ENCODE results near the gene DNTT. TPM values are rescaled to one million over a fixed set of nuclear protein-coding genes. Genes with fewer than 3 reads are reported as not detected.

The DNTT gene
- total RNA-seq, 1 donor from 2014 or later: not detected

DNA sequence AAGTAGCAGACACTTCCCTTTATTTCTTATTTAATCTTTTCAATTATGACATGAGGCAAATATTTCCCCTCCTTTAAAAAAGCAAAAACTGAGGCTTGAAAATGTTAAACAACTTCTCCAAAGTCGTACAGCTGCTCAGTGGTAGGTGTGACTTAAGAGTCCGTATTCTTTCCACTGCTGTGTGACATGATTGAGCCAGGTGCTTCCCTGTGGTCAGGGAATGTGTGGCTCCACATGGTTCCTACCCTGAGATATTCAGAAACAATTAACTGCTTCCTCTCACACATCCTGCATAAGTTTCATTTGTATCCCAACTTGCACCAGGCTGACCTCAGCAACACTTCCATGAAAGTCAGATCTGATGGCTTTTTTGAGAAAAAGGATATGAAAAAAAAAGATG is 41.0 kb downstream of the DNTT start:
- DNase-seq: no peak

GRCh38 chr10:96346295-96346694 is 42.1 kb downstream of the DNTT start:
- no peak for DNase-seq

DNA sequence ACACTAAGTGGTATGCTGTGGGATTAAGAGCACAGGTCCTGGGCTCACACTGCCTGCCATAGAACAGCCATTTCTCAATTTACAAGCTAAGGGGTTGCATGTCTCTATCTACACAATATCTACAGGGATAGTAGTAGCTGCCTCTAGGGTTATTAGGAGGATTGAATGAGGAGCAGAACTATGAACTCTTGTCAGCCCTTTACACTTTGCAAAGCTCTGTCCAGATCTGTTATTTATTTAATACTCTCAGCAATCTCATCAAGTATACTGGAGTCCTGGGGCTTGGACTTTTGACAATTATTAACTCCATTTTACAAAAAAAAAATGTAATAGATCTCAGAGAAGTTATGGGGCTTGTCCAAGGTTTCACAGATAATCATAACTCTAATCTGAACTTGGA is 47.8 kb downstream of the DNTT start:
- no peak for DNase-seq

DNA sequence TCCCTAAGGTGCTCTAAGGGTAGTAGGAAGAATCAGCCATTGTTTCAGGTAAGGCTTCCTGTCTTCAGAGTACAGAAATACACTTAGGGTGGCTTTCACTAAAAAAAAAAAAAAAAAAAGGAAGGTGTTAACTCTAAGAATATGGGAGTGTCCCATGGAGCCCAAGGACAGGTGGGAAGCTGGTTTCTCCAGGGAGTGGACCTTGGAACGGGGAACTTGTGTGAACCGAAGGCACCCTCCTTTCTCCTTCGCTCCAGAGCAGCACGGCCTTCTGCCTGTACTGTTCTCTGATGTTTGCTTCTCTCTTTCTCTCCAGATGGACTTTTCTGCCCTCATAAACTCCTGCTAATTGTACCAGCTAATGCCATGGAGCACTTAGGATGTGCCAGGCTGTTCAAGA is 48.3 kb downstream of the DNTT start:
- DNase-seq: no peak

GRCh38 chr10:96357038-96357620 is 52.9 kb downstream of the DNTT start:
- DNase-seq: peak; percentile 30

DNA sequence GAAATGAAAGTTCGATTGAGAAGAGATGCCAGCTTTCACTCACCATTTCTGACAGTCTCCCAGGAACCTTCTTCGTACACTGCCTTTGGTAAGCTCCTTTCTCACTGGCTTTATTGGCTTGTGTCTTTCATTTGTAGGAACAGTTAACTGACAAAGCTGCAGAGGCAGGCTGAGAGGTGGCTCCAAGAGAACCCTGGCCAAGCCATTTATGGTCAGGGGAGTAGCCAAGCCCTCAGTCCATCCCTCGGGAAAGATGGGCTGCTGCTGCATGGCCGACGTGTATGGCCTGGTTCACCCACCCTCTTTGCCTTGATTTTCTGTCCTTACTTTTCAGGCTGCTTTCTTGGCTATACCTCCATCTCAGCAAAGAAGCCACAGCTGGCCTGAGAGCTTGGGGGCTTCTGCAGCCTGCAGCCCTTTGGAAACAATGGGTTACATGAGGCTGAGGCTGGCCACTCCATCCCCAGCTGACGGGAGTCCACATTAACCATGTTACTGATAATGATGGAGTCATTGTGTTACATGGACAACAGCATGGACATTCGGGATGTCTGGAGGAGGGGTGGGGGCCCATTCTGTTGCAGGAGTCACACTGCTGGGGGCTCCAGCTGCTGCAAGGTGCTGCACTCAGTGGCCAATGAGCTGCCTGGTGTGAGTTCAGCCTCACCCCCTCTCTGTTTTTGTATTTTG is 54.8 kb downstream of the DNTT start, which contains the start of gene OPALIN:
Gene OPALIN (minus strand): TSS at position 152 of the 690 bp plus-strand sequence. CDS start 106 bp downstream, at position 46.
- peak; percentile 25 for DNase-seq

- DNase-seq: no peak
Observed at GRCh38 chr10:96359616-96360015, 55.4 kb downstream of the DNTT start.

GRCh38 chr10:96360331-96360730 is 56.1 kb downstream of the DNTT start:
- no peak for DNase-seq

- no peak for DNase-seq
Observed at GRCh38 chr10:96360766-96361165, 56.5 kb downstream of the DNTT start.

DNA sequence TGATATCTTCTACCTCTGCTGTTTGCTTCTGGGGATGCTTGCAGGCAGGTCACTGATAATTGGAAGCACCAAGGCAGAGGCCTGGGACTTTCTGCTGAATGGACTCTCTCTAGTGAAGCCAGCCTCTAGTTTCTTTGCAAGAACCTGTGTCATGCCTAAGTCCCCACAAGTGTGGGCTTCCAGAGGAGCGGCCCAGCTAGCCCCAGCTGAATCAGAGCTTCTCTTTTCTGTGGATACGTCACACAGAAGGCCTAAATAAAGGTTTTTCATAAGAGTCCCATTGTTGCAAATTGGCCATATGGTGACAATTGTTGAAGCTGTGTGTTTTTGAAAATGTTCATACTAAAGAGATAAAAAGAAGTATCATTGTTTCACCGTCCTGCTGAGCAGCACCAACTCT is 61.3 kb downstream of the DNTT start:
- DNase-seq: no peak

DNA sequence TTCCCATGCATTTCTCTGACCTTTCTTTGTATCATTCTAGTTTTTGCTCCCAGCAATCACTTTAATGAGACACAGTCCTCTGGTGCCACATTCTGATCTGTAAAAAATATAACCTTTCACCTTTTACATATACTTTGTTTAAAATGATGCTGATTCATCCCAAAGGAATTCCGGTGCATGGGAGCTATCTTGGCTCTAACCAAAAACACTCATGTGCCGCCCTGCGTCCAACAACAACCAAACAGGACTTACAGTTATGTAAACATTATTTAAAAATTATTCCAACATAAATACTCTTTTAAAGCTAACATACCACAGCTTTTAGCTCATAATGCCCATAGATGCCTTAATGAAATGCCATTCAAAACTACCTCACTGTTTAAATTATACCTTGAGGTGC is 62.3 kb downstream of the DNTT start:
- no peak for DNase-seq

GRCh38 chr10:96367470-96367869 is 63.2 kb downstream of the DNTT start:
- DNase-seq: no peak

GRCh38 chr10:96368971-96369370 is 64.7 kb downstream of the DNTT start:
- no peak for DNase-seq

DNA sequence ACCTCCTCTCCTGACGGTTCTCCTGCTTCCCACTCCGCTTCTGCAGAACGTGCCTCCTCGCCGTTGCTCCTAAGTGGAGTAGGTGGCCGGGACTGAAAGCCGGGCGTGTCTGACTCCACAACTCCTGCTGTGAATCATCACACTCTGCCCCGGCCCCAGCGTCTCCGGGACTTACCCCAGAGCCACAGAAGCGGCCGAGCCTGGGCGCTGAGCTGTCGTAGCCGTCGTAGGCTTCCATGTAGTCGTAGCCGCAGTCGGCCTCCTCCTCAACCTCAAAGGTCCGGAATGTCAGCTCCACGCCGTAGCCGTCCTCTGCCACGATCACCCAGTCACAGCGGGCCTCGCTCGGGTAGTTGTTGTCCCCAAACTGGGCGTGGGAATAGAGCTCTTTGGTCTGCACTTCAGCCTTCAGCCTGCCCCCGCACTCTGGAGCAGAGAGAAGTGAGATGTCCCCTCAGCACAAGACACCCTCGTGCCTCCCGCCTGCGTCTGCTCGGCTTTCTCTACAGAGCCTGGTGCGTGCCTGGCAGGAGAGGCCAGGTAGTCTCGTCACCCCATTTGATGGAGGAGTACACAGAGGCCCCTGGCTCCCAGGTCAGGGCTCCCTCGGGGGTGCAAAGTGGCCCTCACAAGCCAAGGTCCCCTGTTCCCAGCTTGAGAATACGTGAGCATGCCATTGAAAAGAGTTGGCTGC is 65.8 kb downstream of the DNTT start:
- peak; percentile 11 for DNase-seq

- peak; percentile 33 for DNase-seq
Observed at GRCh38 chr10:96370584-96371157, 66.4 kb downstream of the DNTT start.

GRCh38 chr10:96371356-96371755 is 67.1 kb downstream of the DNTT start:
- DNase-seq: no peak

DNA sequence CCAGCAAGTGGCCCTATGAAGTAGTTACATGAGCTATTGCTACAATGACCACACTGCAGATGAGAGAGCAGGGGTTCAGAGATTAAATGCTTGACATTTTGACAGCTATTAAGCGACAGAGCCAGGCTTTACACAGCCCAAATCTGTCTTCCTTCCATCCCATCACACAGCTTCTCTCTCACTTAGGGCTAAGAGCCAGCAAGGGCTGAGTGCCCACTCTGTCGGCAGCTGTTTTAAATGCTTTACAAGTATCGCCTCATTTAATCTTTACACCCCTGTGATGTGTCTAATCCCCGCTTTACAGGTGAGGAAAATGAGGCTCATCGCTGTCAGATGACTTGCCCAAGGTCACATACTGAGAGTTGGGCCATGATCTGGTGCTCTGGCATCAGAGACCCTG is 69.8 kb downstream of the DNTT start:
- no peak for DNase-seq

GRCh38 chr10:96374639-96374984 is 70.4 kb downstream of the DNTT start:
- peak; percentile 38 for DNase-seq

DNA sequence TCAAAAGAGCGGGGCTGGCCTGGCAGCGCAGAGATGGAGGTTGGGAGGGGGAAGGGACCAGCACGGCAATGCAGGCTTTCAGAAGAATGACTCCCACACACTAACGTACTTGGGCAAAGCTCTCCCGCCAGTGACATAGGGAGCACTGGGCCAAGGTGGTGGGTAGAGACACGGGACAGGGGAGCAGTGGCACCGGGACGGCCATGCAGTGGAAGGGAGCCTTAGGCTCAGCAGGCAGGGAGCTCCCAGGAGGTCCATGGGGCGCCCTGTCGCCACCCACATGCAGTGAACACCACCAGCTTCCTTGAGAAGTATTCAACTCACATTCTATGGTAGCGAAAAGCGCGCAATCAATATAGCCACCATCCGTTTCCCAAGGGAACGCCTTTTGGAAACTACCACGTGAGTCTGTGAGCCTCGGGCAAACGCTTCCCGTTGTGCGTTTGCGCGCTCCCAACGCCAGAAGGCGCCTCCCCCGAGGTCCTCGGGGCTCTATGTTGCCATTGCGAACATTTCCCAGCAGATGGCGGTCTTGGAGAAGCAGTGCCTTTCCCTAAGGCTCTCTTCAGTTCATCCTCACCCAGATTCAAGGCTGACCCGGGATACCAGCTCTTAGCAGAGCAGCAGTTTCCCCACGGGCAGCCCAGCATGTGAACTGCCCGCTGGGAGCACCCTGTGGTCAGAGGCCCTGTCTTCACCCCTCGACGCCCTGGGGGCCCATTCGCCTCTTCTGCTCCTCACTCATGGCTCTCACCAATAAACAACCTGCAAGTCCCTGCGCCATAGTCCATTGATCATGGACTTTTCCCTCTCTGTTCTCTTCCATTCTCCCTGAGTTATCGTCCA is 71.0 kb downstream of the DNTT start:
- peak; percentile 90 for DNase-seq

DNA sequence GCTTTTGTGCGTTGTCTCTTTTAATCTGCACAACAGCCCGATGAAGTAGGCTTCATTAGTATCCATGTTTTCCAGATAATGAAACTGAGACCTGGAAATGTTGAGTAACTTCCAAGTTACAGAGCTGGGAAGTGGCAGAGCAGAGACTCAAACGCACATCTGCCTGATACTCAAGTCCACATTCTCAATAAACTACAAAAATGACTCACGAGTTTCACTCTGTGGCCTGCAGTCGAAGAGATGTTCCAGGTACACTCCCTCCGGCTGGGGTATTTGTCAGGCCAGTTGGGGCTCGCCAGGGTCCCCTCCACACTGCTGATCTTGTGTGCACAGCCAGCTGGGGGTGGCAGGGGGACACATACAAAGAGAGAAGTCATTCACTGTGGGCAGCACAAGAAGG is 72.2 kb downstream of the DNTT start:
- DNase-seq: no peak

- no peak for DNase-seq
Observed at GRCh38 chr10:96377816-96378294, 73.6 kb downstream of the DNTT start.

GRCh38 chr10:96378741-96379140 is 74.5 kb downstream of the DNTT start:
- DNase-seq: no peak

Measured in occipital lobe (tissue), 2 donors.